Measurements from ENCODE around the gene ZNF8.

ZNF8 gene

GRCh38 chr19:58318297-58318696, 39.5 kb downstream of the ZNF8 start:
- H3K36me3 ChIP-seq, result peaks cover 16% of the 10 kb centered on the region
- H3K4me3 ChIP-seq (ENCODE audit: low read depth in 1 of 2, low read length in 1 of 2), result no peak overlapping the region
- no peak overlapping the region for H3K27ac ChIP-seq
- no peaks in the 10 kb centered on the region for H3K9me3 ChIP-seq
- TF ChIP-seq, protein P1, sequence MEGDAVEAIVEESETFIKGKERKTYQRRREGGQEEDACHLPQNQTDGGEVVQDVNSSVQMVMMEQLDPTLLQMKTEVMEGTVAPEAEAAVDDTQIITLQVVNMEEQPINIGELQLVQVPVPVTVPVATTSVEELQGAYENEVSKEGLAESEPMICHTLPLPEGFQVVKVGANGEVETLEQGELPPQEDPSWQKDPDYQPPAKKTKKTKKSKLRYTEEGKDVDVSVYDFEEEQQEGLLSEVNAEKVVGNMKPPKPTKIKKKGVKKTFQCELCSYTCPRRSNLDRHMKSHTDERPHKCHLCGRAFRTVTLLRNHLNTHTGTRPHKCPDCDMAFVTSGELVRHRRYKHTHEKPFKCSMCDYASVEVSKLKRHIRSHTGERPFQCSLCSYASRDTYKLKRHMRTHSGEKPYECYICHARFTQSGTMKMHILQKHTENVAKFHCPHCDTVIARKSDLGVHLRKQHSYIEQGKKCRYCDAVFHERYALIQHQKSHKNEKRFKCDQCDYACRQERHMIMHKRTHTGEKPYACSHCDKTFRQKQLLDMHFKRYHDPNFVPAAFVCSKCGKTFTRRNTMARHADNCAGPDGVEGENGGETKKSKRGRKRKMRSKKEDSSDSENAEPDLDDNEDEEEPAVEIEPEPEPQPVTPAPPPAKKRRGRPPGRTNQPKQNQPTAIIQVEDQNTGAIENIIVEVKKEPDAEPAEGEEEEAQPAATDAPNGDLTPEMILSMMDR (IDR thresholded peaks at IDR 0.05), result no peak
- H3K4me1 ChIP-seq (ENCODE audit: control insufficient read depth in 1 of 2, insufficient read depth in 1 of 2, low read depth in 1 of 2, low read length in 1 of 2), result no peaks in the 10 kb centered on the region
- no peaks in the 10 kb centered on the region for H3K27me3 ChIP-seq

DNA sequence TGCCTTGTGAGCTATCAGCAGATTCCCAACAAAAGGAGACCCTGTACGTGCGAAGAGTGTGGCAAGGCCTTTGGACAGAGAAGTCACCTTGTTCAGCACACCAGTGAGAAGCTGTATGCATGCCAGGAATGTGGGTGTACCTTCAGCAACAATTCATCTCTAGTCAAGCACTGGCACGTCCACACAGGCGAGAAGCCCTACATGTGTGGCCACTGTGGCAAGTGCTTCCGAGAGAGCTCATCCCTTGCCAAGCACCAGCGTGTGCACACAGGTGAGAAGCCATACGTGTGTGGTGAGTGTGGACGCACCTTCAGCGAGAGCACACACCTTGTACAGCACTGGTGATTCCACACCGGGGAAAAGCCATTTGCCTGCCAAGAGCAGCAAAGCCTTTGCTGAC, 40.5 kb downstream of the ZNF8 start:
- Histone ChIP-seq H3K4me3 (ENCODE audit: low read depth in 1 of 2, low read length in 1 of 2) (no peak overlapping the region), H3K9me3 (no peaks in the 10 kb centered on the region), H3K27me3 (no peaks in the 10 kb centered on the region), H3K27ac (no peak overlapping the region), H3K36me3 (peaks cover 10% of the 10 kb centered on the region), H3K4me1 (ENCODE audit: control insufficient read depth in 1 of 2, insufficient read depth in 1 of 2, low read depth in 1 of 2, low read length in 1 of 2) (no peaks in the 10 kb centered on the region)
- TF ChIP-seq, protein P1 (IDR thresholded peaks at IDR 0.05), result no peak

DNA sequence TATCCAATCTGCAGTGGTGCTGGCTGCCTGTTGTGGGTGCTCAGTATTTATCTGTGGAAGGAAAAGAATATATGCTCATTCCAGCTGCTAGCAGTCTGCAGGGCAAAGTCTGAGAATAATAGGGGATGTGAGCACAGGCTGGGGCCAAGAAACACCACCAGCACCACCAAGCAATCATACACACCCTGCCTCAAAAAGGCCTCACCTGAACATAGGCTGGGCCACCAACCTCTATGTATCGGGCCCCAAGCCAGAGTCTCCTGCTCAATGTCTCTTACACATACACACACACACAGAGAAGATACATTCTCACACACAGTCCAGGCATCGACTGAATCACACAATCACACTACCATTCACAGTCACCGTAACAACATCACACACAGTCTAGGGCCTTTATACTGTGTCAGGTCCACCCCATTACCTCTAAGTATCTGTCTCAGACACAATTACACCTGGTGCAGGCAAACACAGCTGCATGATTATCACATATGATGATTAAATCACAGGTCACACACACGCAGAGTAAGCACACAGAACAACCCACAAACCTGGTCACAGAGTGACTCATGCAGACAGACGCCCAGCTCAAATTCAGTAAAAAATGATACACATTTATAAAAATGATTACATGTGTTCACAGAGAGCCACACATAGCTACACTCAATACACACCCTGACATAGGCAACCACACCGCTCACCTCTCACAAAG, 46.7 kb downstream of the ZNF8 start:
- Histone ChIP-seq H3K36me3 (no peaks in the 10 kb centered on the region), H3K9me3 (no peaks in the 10 kb centered on the region), H3K27me3 (no peaks in the 10 kb centered on the region), H3K4me1 (ENCODE audit: control insufficient read depth in 1 of 2, insufficient read depth in 1 of 2, low read depth in 1 of 2, low read length in 1 of 2) (peaks cover 17 to 21% of the 10 kb centered on the region in 2 experiments), H3K27ac (no peak overlapping the region), H3K4me3 (ENCODE audit: low read depth in 1 of 2, low read length in 1 of 2) (no peak overlapping the region)
- TF ChIP-seq, protein P1 (IDR thresholded peaks at IDR 0.05), result no peak

DNA sequence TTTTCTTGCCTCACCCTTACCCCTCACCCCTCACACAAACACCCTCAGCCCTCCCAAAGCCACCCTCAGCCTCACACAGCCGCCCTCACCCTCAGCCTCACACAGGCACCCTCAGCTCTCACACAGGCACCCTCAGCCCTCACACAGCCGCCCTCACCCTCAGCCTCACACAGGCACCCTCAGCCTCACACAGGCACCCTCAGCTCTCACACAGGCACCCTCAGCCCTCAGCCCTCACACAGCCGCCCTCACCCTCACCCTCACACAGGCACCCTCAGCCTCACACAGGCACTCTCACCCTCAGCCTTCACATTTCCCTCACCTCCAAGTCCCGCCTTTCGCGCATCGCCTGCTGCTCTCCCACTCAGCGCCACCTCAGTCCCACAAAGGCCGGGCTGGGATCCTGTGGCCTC, 47.8 kb downstream of the ZNF8 start:
- peak overlapping the region; percentile 78 to 94 for H3K4me3 ChIP-seq (ENCODE audit: low read depth in 1 of 2, low read length in 1 of 2)
- TF ChIP-seq, protein P1 (IDR thresholded peaks at IDR 0.05), result no peak
- H3K4me1 ChIP-seq (ENCODE audit: control insufficient read depth in 1 of 2, insufficient read depth in 1 of 2, low read depth in 1 of 2, low read length in 1 of 2), result peaks cover 17 to 21% of the 10 kb centered on the region in 2 experiments
- no peaks in the 10 kb centered on the region for H3K27me3 ChIP-seq
- peak overlapping the region; percentile 75 for H3K27ac ChIP-seq
- H3K36me3 ChIP-seq, result no peaks in the 10 kb centered on the region
- no peaks in the 10 kb centered on the region for H3K9me3 ChIP-seq

GRCh38 chr19:58326914-58327726, 48.4 kb downstream of the ZNF8 start, which contains the start of gene ZSCAN22:
Gene ZSCAN22 (plus strand): TSS chr19:58326994. CDS start chr19:58334803, 7,809 bp downstream.
- Histone ChIP-seq H3K4me1 (ENCODE audit: control insufficient read depth in 1 of 2, insufficient read depth in 1 of 2, low read depth in 1 of 2, low read length in 1 of 2) (peaks cover 17 to 21% of the 10 kb centered on the region in 2 experiments), H3K4me3 (ENCODE audit: low read depth in 1 of 2, low read length in 1 of 2) (peak within 1 kb of the TSS; percentile 78 to 94), H3K9me3 (no peaks in the 10 kb centered on the region), H3K36me3 (no peaks in the 10 kb centered on the region), H3K27ac (peak within 1 kb of the TSS; percentile 75), H3K27me3 (no peaks in the 10 kb centered on the region)
- TF ChIP-seq, protein P1 (IDR thresholded peaks at IDR 0.05), result no peak

Data from neutrophil (primary cell).